GM19240 (cell line): Measurements from ENCODE around the gene AMBN.

ENCODE experiments used
- DNase-seq: peaks from one replicate; pipeline ENCODE4 v3.0.0; 2011; ENCODE audit warnings: low spot score; ENCODE audit not compliant: insufficient read length

The AMBN gene

GRCh38 chr4:70591955-70592582 is at the start of gene AMBN:
AMBN (plus strand) TSS chr4:70592256; CDS start chr4:70592359, 103 bp downstream.
- DNase-seq, result no peak

- no peak for DNase-seq
Observed at GRCh38 chr4:70544279-70544868, 47.7 kb upstream of the AMBN start.

- no peak for DNase-seq
Observed at GRCh38 chr4:70556856-70557255, 35.2 kb upstream of the AMBN start.

GRCh38 chr4:70559211-70559830 is 32.7 kb upstream of the AMBN start:
- peak; percentile 19 for DNase-seq

GRCh38 chr4:70559924-70560323 is 32.1 kb upstream of the AMBN start:
- DNase-seq, result no peak

GRCh38 chr4:70564033-70564432 is 28.0 kb upstream of the AMBN start:
- DNase-seq, result no peak

GRCh38 chr4:70570796-70571195 is 21.3 kb upstream of the AMBN start:
- DNase-seq, result no peak

GRCh38 chr4:70571772-70572171 is 20.3 kb upstream of the AMBN start:
- DNase-seq, result no peak

GRCh38 chr4:70575964-70576363 is 16.1 kb upstream of the AMBN start:
- no peak for DNase-seq

GRCh38 chr4:70577220-70577927 is 14.7 kb upstream of the AMBN start:
- no peak for DNase-seq

GRCh38 chr4:70581980-70582379 is 10.1 kb upstream of the AMBN start:
- DNase-seq, result no peak

GRCh38 chr4:70583952-70584834 is 7.9 kb upstream of the AMBN start:
- no peak for DNase-seq

GRCh38 chr4:70586841-70587240 is 5.2 kb upstream of the AMBN start:
- no peak for DNase-seq

- no peak for DNase-seq
Observed at GRCh38 chr4:70589785-70590184, 2.3 kb upstream of the AMBN start.

- DNase-seq, result no peak
Observed at GRCh38 chr4:70594196-70594595, 2.1 kb downstream of the AMBN start.

- no peak for DNase-seq
Observed at GRCh38 chr4:70600305-70600704, 8.2 kb downstream of the AMBN start.

- DNase-seq, result no peak
Observed at GRCh38 chr4:70600977-70601376, 8.9 kb downstream of the AMBN start.

GRCh38 chr4:70601422-70602039 is 9.5 kb downstream of the AMBN start:
- DNase-seq, result peak; percentile 12

GRCh38 chr4:70603856-70604255 is 11.8 kb downstream of the AMBN start:
- no peak for DNase-seq

GRCh38 chr4:70606459-70606858 is 14.4 kb downstream of the AMBN start:
- no peak for DNase-seq

- DNase-seq, result no peak
Observed at GRCh38 chr4:70607334-70607853, 15.3 kb downstream of the AMBN start.
